ENCODE results near the gene SCMH1. TPM values are rescaled to one million over a fixed set of nuclear protein-coding genes. Genes with fewer than 3 reads are reported as not detected.
A peak's percentile ranks its signal among the peaks of the same experiment; 100 is the strongest.

SCMH1 gene
- polyA plus RNA-seq, 1 of the 3 experiments (the other 2 are of a cell fraction) = 38.5 TPM

GRCh38 chr1:41108696-41109275 lies 133.3 kb downstream of the SCMH1 start:
- H3K4me2 ChIP-seq = peak overlapping the region; percentile 69; the same call in 1 of the 2 replicates
- H3K4me3 ChIP-seq (ENCODE audit: low read depth in 2 of 2, low read length in 1 of 2) = no peak overlapping the region
- H3K4me1 ChIP-seq (ENCODE audit: control insufficient read depth in 1 of 2, insufficient read depth in 2 of 2, low read depth in 1 of 2, low read length in 1 of 2) = peaks cover 11 to 17% of the 10 kb centered on the region in 2 experiments; a peak in 3 of 4 replicates
- H3K79me2 ChIP-seq (ENCODE audit: insufficient read depth) = no peaks in the 10 kb centered on the region
- H3F3A ChIP-seq (replicated peaks; ENCODE audit: insufficient read depth) = peaks cover 26% of the 10 kb centered on the region
- H3K9ac ChIP-seq = peak overlapping the region; percentile 41; the same call in 1 of the 2 replicates
- H4K20me1 ChIP-seq (ENCODE audit: insufficient read depth) = no peaks in the 10 kb centered on the region
- ChIA-PET POLR2A (no interaction called here), CTCF (no interaction called here)
- H3K27ac ChIP-seq (ENCODE audit: low read depth in 2 of 2, low read length in 1 of 2) = peak overlapping the region; percentile 64 to 89; a peak in 3 of 4 replicates
- TF ChIP-seq PBX3 (IDR thresholded peaks at IDR 0.05) (peak; percentile 51; the same call in 1 of the 2 replicates), FOSL2 (IDR thresholded peaks at IDR 0.05; ENCODE audit: borderline replicate concordance, low read depth) (no peak)
- H3K9me2 ChIP-seq = no peaks in the 10 kb centered on the region
- no peaks in the 10 kb centered on the region for H3K9me3 ChIP-seq
- peaks cover 6 to 17% of the 10 kb centered on the region in 2 experiments for H3K36me3 ChIP-seq (replicated peaks in 1 of 2; ENCODE audit: control insufficient read depth in 1 of 2, insufficient read depth in 2 of 2, low read length in 1 of 2)
- no peak overlapping the region for H2AFZ ChIP-seq (ENCODE audit: low read depth)
- 93% methylated on average over 1 of the region's 1 CpG for WGBS (ENCODE audit: low lambda C conversion rate)
- no peaks in the 10 kb centered on the region for H3K27me3 ChIP-seq (ENCODE audit: insufficient read depth)
- DNase-seq = no peak

GRCh38 chr1:41103766-41104165 lies 138.3 kb downstream of the SCMH1 start:
- Histone ChIP-seq H2AFZ (ENCODE audit: low read depth) (no peak overlapping the region), H3F3A (replicated peaks; ENCODE audit: insufficient read depth) (peaks cover 26% of the 10 kb centered on the region), H3K4me3 (ENCODE audit: low read depth in 2 of 2, low read length in 1 of 2) (no peak overlapping the region), H4K20me1 (ENCODE audit: insufficient read depth) (0 out of 2 replicates have a peak, but pooled peaks cover 3% of the 10 kb centered on the region), H3K36me3 (replicated peaks in 1 of 2; ENCODE audit: control insufficient read depth in 1 of 2, insufficient read depth in 2 of 2, low read length in 1 of 2) (peaks cover 0 to 4% of the 10 kb centered on the region in 2 experiments), H3K9me2 (no peaks in the 10 kb centered on the region), H3K9me3 (no peaks in the 10 kb centered on the region), H3K27me3 (ENCODE audit: insufficient read depth) (no peaks in the 10 kb centered on the region), H3K9ac (no peak overlapping the region), H3K4me1 (ENCODE audit: control insufficient read depth in 1 of 2, insufficient read depth in 2 of 2, low read depth in 1 of 2, low read length in 1 of 2) (peaks cover 11 to 29% of the 10 kb centered on the region in 2 experiments), H3K27ac (ENCODE audit: low read depth in 2 of 2, low read length in 1 of 2) (no peak overlapping the region), H3K4me2 (no peak overlapping the region), H3K79me2 (ENCODE audit: insufficient read depth) (no peaks in the 10 kb centered on the region)
- no peak for DNase-seq
- WGBS (ENCODE audit: low lambda C conversion rate) = 90% methylated on average over 4 of the region's 4 CpGs
- ChIA-PET CTCF (interaction anchor here (1.0 to 1.5 kb wide), 3 partner anchors 10 to 38 kb away, joined by 3 read pairs; no protein-coding TSS in a partner anchor), POLR2A (no interaction called here)
- TF ChIP-seq RAD21 (IDR thresholded peaks at IDR 0.05; ENCODE audit: low read length) = no peak

- Histone ChIP-seq H3F3A (replicated peaks; ENCODE audit: insufficient read depth) (peaks cover 22% of the 10 kb centered on the region), H4K20me1 (ENCODE audit: insufficient read depth) (0 out of 2 replicates have a peak, but pooled peaks cover 3% of the 10 kb centered on the region), H3K79me2 (ENCODE audit: insufficient read depth) (no peaks in the 10 kb centered on the region; the same call in 1 of the 2 replicates), H3K9ac (no peak overlapping the region), H3K27ac (ENCODE audit: low read depth in 2 of 2, low read length in 1 of 2) (peak overlapping the region; percentile 73 to 81; a peak in 3 of 4 replicates), H3K27me3 (ENCODE audit: insufficient read depth) (no peaks in the 10 kb centered on the region), H2AFZ (ENCODE audit: low read depth) (no peak overlapping the region), H3K4me1 (ENCODE audit: control insufficient read depth in 1 of 2, insufficient read depth in 2 of 2, low read depth in 1 of 2, low read length in 1 of 2) (peaks cover 11 to 25% of the 10 kb centered on the region in 2 experiments), H3K36me3 (replicated peaks in 1 of 2; ENCODE audit: control insufficient read depth in 1 of 2, insufficient read depth in 2 of 2, low read length in 1 of 2) (peaks cover 0 to 4% of the 10 kb centered on the region in 2 experiments), H3K9me2 (no peaks in the 10 kb centered on the region), H3K4me2 (peak overlapping the region; percentile 53; the same call in 1 of the 2 replicates), H3K9me3 (no peaks in the 10 kb centered on the region), H3K4me3 (ENCODE audit: low read depth in 2 of 2, low read length in 1 of 2) (no peak overlapping the region)
- no peak for DNase-seq
- no peak for TF ChIP-seq GATA2 (CRISPR knock-in tag; IDR thresholded peaks at IDR 0.05)
- TF ChIP-seq EP300 (IDR thresholded peaks at IDR 0.05; ENCODE audit: borderline replicate concordance in 1 of 2, low read depth in 1 of 2, low read length in 1 of 2) = no peak
- TF ChIP-seq MXI1 (IDR thresholded peaks at IDR 0.05; ENCODE audit: low read depth, low read length) = no peak
- TF ChIP-seq NFIC (IDR thresholded peaks at IDR 0.05; ENCODE audit: borderline replicate concordance) = no peak
- no peak for TF ChIP-seq IRF3 (IDR thresholded peaks at IDR 0.05; ENCODE audit: low read depth, low read length)
- no peak for TF ChIP-seq TAF1 (IDR thresholded peaks at IDR 0.05; ENCODE audit: borderline replicate concordance, low read depth, low read length)
- no peak for TF ChIP-seq NRF1 (IDR thresholded peaks at IDR 0.05; ENCODE audit: low read depth, low read length)
- no peak for TF ChIP-seq PBX3 (IDR thresholded peaks at IDR 0.05)
- TF ChIP-seq USF2 (IDR thresholded peaks at IDR 0.05; ENCODE audit: borderline replicate concordance, low read depth, low read length) = no peak
- TF ChIP-seq JUND (IDR thresholded peaks at IDR 0.05) = no peak
- TF ChIP-seq RXRA (IDR thresholded peaks at IDR 0.05; ENCODE audit: borderline replicate concordance, low read depth) = no peak
- ChIA-PET POLR2A (no interaction called here), CTCF (no interaction called here)
- 42% methylated on average over 1 of the region's 1 CpG for WGBS (ENCODE audit: low lambda C conversion rate)
Measured at GRCh38 chr1:41102653-41103052, 139.5 kb downstream of the SCMH1 start.

Data from SK-N-SH (cell line).